HT-29 (cell line): ENCODE data around the gene FBXL16. TPM values are rescaled to one million over a fixed set of nuclear protein-coding genes. Genes with fewer than 3 reads are reported as not detected.

ENCODE experiments used
- DNase-seq: peaks from one replicate; pipeline ENCODE4 v3.0.0-alpha.2; 2015; ENCODE audit warnings: low spot score
- total RNA-seq: library from RNA; depleted of rRNA; stranded (reverse); fragments of >200 nt; shearing (Covaris generic); gene quantifications from 2 replicates; pipeline ENCODE4 v1.2.3, GENCODE V29; 2014; rRNA removed

Gene FBXL16
- total RNA-seq, 1 experiment from 2014 or later: 1.5 TPM

DNA sequence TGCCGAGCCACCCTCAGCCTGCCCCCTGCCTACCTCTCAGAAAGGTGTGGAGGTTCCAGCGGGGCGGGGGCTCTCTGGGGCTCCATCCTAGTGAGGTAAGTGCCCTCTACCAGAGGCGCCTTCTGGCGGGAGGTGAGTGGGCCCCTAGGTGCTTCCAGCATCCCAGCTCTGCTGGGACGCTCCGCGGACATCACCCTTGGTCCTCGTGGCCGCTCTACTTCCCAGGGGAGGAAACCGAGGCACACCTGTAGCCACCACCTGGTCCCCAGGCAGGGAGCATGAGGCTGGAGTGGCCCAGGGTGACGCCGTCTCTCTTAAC lies 62.6 kb downstream of the FBXL16 start:
- no peak for DNase-seq

Other genes starting within 250 kb of the FBXL16 start
- gene CAPN15, start 178.1 kb downstream of the FBXL16 start, total RNA-seq: 161 and 180 TPM in 2 replicates
- gene PRR35, start 145.4 kb downstream of the FBXL16 start, total RNA-seq: 0.08 TPM in 1 of 2 replicates, not detected in the other
- gene NHLRC4, start 138.8 kb downstream of the FBXL16 start, total RNA-seq: 0.05 and 0.13 TPM in 2 replicates
- gene PIGQ, start 135.8 kb downstream of the FBXL16 start, total RNA-seq: 99.5 and 103 TPM in 2 replicates
- 54.2 and 58.2 TPM in 2 replicates for gene RAB40C, start 115.7 kb downstream of the FBXL16 start, total RNA-seq
- gene WFIKKN1, start 74.8 kb downstream of the FBXL16 start, total RNA-seq: 0.74 and 1.1 TPM in 2 replicates
- gene METTL26, start 69.5 kb downstream of the FBXL16 start, total RNA-seq: 278 and 290 TPM in 2 replicates
- 198 and 209 TPM in 2 replicates for gene MCRIP2, start 64.0 kb downstream of the FBXL16 start, total RNA-seq
- gene WDR90, start 56.4 kb downstream of the FBXL16 start, total RNA-seq: 162 and 168 TPM in 2 replicates
- gene RHOT2, start 37.7 kb downstream of the FBXL16 start, total RNA-seq: 209 and 211 TPM in 2 replicates
- gene RHBDL1, start 30.1 kb downstream of the FBXL16 start, total RNA-seq: 7.8 and 8.2 TPM in 2 replicates
- 258 and 295 TPM in 2 replicates for gene STUB1, start 25.4 kb downstream of the FBXL16 start, total RNA-seq
- gene JMJD8, start 21.5 kb downstream of the FBXL16 start, total RNA-seq: 154 and 176 TPM in 2 replicates
- 5.9 and 6.2 TPM in 2 replicates for gene WDR24, start 15.4 kb downstream of the FBXL16 start, total RNA-seq
- 82.2 and 108 TPM in 2 replicates for gene METRN, start 9.3 kb upstream of the FBXL16 start, total RNA-seq
- gene ANTKMT, start 15.3 kb upstream of the FBXL16 start, total RNA-seq: 123 and 151 TPM in 2 replicates
- gene CCDC78, start 20.6 kb upstream of the FBXL16 start, total RNA-seq: 22.9 and 30.6 TPM in 2 replicates
- gene HAGHL, start 21.3 kb upstream of the FBXL16 start, total RNA-seq: 63.0 and 80.8 TPM in 2 replicates
- 68.4 and 80.0 TPM in 2 replicates for gene CIAO3, start 35.2 kb upstream of the FBXL16 start, total RNA-seq
- 3.9 and 8.3 TPM in 2 replicates for gene MSLN, start 54.9 kb upstream of the FBXL16 start, total RNA-seq
- gene RPUSD1, start 82.6 kb upstream of the FBXL16 start, total RNA-seq: 147 and 148 TPM in 2 replicates
- 121 and 145 TPM in 2 replicates for gene CHTF18, start 82.8 kb upstream of the FBXL16 start, total RNA-seq
- gene GNG13, start 94.9 kb upstream of the FBXL16 start, total RNA-seq: not detected in 2 replicates